Renal cortical epithelial cell (primary cell): ENCODE data around the gene PRSS2. TPM values are rescaled to one million over a fixed set of nuclear protein-coding genes. Genes with fewer than 3 reads are reported as not detected.
"Not testable (repeated sequence)": the region's sequence is repeated elsewhere in the genome, so short reads cannot be mapped to it uniquely, and the experiment has no call there.

Source experiments
- DNase-seq: peaks from one replicate; pipeline ENCODE4 v3.0.0-alpha.2; 2011; ENCODE audit warnings: low read depth
- total RNA-seq: library from RNA; depleted of rRNA; stranded (reverse); fragments of >200 nt; gene quantifications from 2 replicates; pipeline ENCODE4 v1.2.3, GENCODE V29; 2014

Gene PRSS2
- total RNA-seq, 1 donor from 2014 or later: not detected

DNA sequence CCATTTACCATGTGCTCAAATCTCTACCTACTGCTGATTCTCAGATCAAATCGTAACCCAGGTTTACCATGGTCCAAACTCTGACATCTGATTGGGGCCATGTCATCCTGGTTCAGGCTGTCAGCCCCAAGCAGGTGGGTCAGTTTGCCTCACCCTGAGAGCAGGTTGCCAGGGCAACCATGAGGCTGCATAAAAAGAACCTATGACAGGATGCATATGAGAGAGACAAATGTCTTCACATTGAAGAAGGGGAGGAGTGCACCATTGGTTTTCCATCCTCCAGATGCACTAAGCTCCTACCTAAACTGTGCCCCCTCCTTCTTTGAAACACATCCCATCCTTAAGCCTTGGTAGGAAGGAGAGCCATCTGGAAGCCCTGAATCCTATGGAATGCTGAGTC, 11.3 kb upstream of the PRSS2 start:
- DNase-seq: no peak

DNA sequence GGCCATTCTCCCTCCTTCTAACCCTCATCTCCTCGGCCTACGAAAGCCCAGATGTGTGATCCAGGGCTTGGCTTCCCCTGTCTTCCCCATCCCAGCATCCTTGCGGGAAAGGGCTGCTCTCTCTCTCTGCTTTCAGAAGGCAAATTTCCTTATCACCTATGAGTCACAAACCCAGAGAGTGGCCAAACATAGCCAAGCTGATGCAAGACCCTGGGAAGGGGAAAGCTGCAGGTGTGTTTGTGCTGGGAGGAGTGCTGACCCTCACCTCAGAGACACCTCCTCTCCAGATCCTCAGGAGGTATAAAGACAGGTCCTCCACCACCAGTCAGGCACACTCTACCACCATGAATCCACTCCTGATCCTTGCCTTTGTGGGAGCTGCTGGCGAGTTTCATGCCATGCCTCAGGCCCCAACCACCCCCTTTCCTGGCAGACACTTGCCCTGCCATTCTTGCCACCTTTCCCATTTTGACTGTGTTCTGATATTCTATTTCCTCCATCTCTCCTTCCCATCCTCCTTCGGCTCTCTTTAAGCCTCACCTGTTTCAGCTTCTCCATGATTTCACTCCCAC, 10.6 kb upstream of the PRSS2 start:
- no peak for DNase-seq

DNA sequence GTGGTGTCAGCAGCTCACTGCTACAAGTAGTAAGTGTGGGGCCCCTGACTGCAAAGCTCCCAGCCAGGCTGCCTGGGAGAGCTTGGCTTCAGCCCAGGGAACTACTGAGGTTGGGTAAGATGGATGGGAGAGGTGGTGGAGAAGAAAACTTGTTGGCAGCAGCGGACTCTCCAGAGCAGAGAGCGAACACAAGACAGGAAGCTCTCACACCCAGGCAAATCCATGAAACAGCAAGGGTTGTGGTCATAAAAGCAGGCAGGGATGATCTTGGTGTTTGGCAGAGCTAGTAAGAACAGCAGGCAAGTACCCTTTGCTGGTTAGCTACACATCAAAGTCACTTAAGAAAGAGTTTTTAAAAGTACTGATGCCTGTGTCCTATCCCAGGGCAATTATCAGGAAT, 9.2 kb upstream of the PRSS2 start:
- not testable (repeated sequence) for DNase-seq

DNA sequence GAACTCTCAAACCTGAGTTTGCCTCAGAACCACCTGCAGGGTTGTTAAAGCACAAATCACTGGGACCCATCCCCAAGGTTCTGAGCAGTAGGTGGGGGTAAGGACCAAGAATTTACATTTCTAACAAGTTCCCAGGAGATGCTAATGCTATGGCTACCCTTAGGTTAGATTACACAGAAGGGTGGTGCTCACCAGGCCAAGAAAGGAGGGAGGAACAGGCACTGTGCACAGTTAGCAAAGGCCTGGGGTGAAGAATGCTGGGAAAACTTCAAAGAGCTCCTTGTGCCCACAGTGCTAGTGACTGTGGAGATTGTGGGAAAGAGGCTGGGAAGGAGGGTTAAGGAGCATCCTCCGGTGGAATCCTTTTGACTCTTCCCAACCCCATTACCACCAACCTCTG, 8.7 kb upstream of the PRSS2 start:
- no peak for DNase-seq

DNA sequence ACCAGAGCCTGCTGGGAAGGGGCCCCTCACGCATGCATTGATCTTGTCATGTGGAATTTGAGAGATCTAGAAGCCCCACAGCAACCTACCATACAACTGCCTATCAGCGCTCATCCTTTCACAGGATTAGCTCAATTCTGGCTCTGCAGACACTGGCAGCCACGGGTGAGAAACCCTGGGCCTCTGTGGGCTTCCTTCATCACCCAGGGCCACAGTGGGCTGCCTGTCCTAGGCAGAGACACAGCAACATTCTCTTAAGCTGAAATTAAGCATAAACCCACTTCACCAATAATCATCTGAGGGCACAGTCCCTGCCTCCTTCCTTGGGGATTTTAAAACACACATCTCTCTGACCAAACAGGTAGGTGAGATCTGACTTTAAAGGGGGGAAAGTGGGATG, 3.3 kb upstream of the PRSS2 start:
- DNase-seq: no peak

DNA sequence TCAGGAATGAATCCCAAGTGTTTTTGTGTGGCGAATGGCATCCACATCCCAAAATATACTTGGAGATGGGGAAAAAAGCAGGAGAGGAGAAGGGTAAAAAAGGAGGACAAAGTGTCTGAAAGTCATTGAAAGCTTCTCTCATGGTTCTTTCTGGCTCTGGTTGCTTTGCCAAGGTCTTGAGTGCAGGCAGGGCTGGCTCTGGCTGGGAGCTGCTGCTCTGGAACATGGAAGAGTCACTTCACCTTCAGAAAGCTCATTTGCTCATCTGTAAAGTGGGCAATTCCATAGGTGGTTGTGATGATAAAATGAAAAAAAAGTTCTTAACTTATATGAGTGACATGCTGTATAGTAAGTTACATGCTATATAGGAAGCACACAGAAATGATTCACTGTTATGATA, 2.9 kb upstream of the PRSS2 start:
- DNase-seq: no peak

DNA sequence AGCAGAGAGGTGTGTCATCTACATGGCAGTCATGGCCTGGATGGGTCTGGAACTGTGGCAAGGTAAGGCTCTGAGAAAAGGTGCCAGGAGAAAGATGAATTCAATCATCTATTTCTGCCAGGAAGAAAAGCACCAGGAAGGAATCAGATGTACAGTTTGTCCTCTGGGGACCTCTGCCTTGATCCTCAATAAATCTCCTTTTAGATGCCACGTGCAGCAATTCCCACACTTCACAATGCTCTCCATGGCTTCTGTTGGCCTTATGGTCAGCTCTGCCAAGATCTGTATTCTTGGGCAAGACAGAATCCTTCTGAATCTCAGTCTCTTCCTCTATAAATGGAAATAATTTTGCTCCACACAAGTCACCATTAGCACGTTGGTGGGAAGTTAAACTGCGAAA, 1.9 kb upstream of the PRSS2 start:
- not testable (repeated sequence) for DNase-seq

DNA sequence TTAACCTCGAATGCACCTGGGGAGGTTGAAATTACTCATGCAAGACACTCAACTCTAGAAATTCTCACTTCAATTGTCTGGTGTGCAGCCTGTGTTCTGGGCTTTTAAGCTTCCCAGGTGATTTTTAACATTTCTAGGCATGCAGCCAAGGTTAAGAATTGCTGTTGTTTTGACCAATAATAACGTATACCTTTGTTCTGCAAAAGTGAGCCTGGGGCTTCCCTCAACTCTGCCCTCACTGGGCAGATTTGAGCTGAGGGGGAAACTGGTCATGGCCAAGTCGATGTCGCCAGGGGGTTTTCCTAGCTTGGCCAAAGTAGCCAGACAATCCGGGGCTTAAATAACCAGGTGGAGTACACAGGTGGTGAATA, 568 bp downstream of the PRSS2 start:
- DNase-seq: peak; percentile 59

DNA sequence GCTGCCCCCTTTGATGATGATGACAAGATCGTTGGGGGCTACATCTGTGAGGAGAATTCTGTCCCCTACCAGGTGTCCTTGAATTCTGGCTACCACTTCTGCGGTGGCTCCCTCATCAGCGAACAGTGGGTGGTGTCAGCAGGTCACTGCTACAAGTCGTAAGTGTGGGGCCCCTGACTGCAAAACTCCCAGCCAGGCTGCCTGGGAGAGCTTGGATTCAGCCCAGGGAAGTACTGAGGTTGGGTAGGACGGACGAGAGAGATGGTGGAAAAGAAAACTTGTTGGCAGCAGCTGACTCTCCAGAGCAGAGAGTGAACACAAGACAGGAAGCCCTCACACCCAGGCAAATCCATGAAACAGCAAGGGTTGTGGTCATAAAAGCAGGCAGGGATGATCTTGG, 1.3 kb downstream of the PRSS2 start:
- no peak for DNase-seq

DNA sequence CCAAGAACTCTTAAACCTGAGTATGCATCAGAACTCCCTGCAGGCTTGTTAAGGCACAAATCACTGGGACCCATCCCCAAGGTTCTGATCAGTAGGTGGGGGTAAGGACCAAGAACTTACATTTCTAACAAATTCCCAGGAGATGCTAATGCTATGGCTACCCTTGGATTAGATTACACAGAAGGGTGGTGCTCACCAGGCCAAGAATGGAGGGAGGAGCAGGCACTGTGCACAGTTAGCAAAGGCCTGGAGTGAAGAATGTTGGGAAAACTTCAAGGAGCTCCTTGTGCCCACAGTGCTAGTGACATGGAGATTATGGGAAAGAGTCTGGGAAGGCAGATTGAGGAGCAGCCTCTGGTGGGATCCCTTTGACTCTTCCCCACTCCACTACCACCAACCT, 1.9 kb downstream of the PRSS2 start:
- DNase-seq: no peak

DNA sequence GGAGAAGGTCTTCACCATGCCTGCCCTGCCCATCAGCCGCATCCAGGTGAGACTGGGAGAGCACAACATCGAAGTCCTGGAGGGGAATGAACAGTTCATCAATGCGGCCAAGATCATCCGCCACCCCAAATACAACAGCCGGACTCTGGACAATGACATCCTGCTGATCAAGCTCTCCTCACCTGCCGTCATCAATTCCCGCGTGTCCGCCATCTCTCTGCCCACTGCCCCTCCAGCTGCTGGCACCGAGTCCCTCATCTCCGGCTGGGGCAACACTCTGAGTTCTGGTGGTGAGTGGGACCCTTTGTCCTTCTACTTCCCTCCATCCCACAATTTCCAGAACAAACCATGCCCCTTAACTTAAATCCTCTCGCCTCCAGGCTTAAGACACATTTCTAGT, 2.5 kb downstream of the PRSS2 start:
- no peak for DNase-seq

DNA sequence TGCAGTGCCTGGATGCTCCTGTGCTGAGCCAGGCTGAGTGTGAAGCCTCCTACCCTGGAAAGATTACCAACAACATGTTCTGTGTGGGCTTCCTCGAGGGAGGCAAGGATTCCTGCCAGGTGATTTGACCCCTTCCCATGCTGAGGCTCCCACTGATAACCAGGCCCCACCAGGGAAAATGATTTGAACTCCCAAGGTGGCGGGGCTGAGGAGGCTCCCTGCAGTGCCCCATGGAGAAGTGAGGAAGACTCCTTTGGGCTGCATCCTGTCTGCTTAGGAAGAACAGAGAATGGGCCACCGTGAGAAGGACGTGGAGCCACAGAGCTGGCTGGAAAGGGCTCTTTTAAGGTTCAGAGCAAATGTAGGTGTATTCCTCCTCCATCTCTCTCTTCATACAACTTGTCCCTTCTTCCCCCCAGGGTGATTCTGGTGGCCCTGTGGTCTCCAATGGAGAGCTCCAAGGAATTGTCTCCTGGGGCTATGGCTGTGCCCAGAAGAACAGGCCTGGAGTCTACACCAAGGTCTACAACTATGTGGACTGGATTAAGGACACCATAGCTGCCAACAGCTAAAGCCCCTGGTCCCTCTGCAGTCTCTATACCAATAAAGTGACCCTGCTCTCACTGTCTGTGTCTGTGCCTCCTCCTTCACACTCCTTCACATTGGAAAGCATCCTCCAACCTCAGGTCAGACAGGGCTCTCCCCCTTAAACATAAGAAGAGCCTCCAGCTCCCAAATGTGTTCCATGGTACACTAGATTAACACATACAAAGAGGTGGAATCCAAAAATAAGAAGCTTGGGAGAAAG, 3.4 kb downstream of the PRSS2 start:
- DNase-seq: no peak

DNA sequence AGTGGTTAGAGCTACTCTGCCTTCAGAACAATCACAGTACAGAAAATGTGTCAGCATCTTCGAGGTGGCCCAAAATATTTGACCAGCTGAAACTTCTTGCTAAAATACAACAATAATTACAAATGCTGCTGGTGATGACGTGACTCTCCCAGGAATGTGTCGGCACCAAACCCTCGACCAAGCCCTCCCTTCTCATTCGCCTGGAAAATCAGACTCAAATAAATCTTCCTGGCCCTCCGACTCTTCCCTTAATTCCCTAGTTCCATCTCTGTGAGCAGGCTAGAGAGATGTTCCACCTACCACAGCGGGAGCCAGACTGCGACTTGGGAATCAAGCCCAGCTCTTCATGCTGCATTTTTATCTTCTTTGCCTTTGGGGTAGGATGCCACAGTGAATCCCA, 4.1 kb downstream of the PRSS2 start:
- peak; percentile 15 for DNase-seq

DNA sequence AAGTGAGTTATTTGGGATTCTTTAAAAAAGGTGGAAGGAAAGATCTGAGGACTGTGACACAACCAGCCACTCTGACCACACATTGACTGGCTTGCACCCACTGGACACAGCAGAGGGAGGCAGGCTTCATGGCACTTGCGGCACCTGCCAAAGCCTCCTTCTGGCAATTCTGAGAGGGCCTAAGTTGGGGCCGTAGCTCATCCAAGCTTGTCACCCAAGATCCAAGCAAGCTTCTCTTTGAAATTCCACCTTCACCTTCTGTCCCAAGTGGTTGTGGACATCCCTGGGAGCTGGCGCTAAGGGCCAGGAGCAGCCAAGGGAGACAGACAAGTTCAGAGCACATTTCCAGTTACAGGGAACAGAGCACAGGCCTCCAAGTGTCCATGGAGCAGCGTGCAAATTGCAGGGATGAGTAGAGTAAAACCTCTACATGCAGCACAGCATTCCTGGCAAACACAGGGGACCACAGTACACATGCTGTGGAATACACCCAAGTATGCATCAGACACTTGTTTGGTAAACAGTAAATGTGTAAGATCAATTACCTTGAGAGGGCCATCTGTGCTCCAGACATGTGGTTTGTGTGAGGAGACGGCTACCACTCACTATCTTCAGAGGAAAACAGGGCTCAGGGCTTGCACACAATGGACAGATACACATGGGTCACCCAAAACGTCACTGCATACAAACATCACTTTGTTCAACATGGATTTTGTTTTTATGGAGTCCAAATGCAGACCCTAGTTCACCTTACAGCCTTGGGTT, 4.8 kb downstream of the PRSS2 start:
- DNase-seq: not testable (repeated sequence)

DNA sequence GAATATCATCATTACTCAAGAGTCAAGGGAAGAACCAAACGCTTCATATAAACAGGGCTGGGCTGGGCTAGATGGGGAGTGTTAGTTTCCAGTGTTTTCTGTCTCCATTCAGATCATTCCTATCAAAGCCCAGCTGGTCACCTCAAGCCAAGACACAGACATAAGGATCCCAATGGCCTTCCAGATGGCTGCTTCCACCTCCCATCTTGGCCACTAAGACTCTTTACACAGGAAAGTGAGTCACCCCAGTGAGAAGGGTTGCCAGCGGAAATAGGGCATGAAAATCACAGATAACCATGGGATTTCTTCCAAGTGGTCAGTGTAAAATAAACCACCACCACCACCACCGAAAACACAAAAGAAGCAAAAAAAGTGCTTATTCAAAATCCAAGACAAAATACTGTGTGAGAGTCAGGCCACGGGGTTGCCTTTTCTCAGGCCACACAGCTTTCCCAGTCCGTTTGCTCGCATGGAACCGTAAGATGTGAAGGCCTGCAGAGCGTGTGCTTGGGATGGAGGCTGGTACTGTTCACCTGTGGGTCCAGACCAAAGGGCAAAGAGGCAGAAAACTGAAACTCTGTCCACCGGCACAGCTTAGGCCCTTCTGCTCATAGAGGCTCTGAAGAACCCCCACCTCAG, 5.6 kb downstream of the PRSS2 start:
- peak; percentile 31 for DNase-seq

DNA sequence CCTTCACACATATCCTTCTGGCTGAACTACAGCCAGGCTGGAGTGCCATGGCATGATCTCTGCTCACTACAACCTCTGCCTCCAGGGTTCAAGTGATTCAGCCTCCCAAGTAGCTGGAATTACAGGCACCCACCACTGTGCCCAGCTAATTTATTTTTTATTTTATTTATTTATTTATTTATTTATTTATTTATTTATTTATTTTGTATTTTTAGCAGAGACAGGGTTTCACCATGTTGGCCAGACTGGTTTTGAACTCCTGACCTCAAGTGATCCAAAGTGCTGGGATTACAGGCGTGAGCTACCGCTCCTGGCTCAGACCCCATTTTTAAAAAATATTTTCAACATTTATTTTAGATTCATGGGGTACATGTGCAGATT, 6.1 kb downstream of the PRSS2 start:
- not testable (repeated sequence) for DNase-seq

DNA sequence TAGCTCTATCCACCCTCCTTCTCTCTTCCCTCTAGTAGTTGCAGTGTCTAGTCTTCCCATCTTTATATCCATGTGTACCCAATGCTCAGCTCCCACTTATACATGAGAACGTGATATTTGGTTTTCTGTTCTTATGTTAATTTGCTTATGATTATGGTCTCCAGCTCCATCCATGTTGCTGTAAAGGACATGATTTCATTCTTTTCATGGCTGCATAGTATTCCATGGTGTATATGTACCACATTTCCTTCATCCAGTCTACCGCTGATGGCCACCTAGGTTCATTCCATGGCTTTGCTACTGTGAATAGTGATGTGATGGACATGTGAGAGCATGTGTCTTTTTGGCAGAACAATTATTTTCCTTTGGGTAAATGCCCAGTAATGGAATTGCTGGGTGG, 6.5 kb downstream of the PRSS2 start:
- DNase-seq: no peak

DNA sequence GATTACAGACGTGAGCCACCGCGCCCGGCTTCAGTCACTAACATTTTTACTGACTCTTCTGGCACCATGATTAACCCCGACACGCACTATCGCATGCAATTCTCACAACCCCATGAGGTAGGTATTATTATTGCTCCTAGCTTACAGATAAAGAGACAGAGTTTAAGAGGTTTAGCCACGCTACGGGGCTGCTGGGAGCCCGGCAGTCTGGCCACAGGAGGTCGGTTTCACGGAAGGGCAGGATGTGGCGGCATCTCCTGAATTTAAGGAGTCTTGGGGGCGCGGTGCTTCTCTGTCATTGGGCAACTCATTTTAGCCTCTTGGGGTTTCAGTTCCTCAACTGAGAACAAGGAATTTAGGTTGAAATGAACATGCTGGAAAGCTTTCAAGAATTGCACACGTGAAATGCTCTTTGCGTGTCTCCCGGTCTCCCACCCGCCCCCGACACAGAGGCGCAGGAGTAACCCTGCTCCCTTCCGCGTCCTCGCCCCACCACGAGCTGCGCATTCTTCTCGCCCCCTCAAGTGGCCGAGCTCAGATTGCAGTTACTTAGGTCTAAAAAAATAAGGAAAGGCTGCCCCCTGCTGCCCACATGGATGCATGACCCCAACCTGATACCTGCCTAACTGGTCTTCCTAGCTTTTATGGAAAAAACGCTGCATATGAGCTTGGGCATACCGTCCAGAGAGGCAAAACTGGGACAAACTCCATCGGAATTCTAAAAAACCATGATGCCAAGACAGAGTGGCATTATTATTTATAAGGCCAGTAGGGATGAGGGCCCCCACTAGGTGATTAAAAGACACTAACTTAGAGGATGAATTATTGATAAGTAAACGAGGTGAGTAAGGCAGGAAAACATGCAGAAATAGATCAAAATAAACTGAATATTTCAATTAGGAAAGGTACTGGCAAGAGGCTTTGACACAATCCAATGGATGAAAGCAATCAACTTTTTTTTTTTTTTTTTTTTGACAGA, 12.4 kb downstream of the PRSS2 start:
- peak; percentile 81 for DNase-seq

DNA sequence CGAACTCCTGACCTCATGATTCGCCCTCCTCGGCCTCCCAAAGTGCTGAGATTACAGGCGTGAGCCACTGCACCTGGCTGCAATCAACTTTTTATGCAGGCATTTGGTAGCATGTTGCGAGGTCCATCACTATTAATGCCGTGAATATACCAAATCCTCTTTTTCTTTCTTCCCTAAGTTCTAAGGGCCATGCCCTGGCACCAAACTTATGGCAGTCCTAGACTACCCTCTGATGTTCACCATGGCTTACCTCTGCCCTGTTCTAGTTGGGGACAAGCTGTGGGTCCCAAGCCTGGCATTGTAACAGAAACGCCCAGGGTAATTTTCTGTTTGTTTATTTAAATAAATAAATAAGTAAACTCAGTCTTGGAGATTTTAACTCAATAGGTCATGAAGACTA, 13.3 kb downstream of the PRSS2 start:
- DNase-seq: no peak

DNA sequence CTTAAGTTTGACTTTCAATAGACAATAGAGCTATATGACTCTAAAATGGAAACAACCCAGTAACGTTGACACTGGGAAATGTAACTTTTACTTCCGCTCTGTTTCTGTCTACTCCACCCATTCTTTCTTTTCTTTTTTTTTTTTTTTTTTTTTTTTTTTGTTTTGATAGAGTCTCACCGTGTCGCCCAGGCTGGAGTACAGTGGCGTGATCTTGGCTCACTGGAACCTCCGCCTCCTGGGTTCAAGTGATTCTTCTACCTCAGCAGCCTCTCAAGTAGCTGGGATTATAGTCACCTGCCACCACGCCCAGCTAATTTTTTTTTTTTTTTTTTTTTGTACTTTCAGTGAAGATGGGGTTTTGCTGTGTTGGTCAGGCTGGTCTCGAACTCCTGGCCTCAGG, 13.9 kb downstream of the PRSS2 start:
- no peak for DNase-seq

DNA sequence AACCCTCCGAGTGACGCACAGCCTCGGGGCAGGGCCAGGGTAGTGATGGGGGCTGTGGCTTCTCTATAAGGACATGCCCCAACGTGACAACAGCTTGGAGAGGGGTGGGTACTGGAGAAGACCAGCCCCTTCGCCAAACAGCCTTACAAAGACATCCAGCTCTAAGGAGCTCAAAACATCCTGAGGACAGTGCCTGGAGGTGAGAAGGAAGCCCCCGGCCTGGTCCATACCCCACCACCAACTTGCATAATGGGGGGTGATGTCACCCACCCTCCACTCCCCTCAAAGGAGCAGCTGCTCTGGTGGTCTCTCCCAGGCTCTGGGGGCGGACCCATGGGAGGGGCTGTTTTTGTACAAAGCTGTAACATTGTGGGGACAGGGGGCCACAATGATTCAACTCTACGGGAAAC, 15.1 kb downstream of the PRSS2 start:
- no peak for DNase-seq
